HG03469 (cell line): Measurements from ENCODE around the gene SLC26A2.

Experiments used
- ATAC-seq: cut with Tn5 transposase; IDR thresholded peaks from one replicate; pipeline ENCODE4 v1.9.1; 2021; ENCODE audit warnings: mild to moderate bottlenecking, moderate library complexity, moderate number of reproducible peaks; ENCODE audit not compliant: unreplicated experiment

SLC26A2 gene

DNA sequence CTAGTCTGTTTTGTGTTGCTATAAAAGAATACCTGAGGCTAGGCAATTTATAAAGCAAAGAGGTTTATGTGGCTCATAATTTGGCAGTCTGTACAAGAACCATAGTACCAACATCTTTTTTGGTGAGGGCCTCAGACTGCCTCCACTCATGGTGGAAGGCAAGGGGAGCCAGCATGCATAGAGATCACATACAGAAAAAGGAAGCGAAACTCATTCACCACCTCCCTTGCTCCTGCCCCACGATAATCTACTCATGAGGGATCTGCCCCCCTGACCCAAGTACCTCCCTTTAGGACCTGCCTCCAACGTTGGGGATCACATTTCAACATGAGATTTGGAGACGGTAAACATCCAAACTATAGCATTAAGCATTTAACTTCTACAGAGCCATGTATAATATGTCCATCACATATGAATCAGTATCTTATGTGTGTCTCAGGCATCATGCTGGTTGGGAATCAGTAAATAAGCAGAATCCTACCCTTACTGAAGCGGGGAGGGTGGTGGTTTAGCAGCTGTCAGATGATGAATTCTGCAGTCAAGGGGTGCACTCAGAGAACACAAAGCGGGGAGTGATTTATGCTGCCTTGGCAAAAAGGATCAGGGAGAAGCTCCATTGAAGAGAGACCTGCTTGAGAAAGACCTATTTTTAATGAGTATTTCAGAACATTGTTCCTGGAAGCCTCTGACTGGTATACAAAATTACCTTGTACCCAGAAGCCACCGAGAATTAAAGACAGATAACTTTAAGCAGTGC, 74.8 kb downstream of the SLC26A2 start:
- peak; percentile 70 for ATAC-seq

DNA sequence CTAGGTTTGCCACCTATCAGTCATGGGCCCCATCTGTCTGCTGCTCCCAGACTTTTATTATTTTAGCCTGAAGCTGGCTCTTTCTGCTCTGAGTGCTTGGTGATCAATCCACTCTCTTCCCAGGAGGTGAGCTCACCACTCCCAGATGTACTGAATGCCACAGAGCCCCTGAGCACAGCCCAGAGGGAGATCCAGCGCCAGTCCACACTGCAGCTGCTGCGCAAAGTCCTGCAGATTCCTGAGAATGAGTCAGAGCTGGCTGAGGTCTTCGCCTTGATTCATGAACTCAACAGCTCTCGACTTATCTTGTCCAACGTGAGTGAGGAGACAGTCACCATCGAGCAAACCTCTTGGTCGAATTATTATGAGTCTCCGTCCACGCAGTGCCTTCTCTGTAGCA, 76.0 kb downstream of the SLC26A2 start:
- ATAC-seq, result no peak
